ENCODE results near the gene NDUFS3. TPM values are rescaled to one million over a fixed set of nuclear protein-coding genes. Genes with fewer than 3 reads are reported as not detected.

NDUFS3 gene
- total and polyA plus RNA-seq, 2 of the 13 experiments (the other 11 are each of a cell fraction or from before 2014, with no cell fraction given): 151 to 184 TPM

- TF ChIP-seq SOX13 (IDR thresholded peaks at IDR 0.05) (no peak), SOX13 (CRISPR knock-in tag; conservative IDR thresholded peaks at IDR 0.05 in 1 of 2, IDR thresholded peaks at IDR 0.05 in 1 of 2) (no peak; a peak in 1 of 4 replicates), ZNF562 (CRISPR knock-in tag; IDR thresholded peaks at IDR 0.05; ENCODE audit: borderline replicate concordance) (no peak), ELF1 (CRISPR knock-in tag; IDR thresholded peaks at IDR 0.05) (no peak), SKIL (CRISPR knock-in tag; IDR thresholded peaks at IDR 0.05; ENCODE audit: borderline replicate concordance) (peak; percentile 56; the same call in 1 of the 2 replicates), MEF2D (CRISPR knock-in tag; IDR thresholded peaks at IDR 0.05) (0 out of 2 replicates have a peak, but pooled peaks have one; percentile 33), MXD4 (CRISPR knock-in tag; IDR thresholded peaks at IDR 0.05) (peak; percentile 83; the same call in 1 of the 2 replicates), STAT5B (CRISPR knock-in tag; IDR thresholded peaks at IDR 0.05) (0 out of 2 replicates have a peak, but pooled peaks have one; percentile 18), FLYWCH1 (CRISPR knock-in tag; IDR thresholded peaks at IDR 0.05) (peak; percentile 44; the same call in 1 of the 2 replicates), ZXDC (CRISPR knock-in tag; IDR thresholded peaks at IDR 0.05) (no peak; the same call in 1 of the 2 replicates), MBD4 (IDR thresholded peaks at IDR 0.05; ENCODE audit: borderline replicate concordance, low read length) (no peak), BCL3 (CRISPR knock-in tag; IDR thresholded peaks at IDR 0.05) (peak; percentile 23; the same call in 1 of the 2 replicates), WIZ (CRISPR knock-in tag; IDR thresholded peaks at IDR 0.05) (no peak), TFDP1 (CRISPR knock-in tag; IDR thresholded peaks at IDR 0.05; ENCODE audit: borderline replicate concordance) (peak; percentile 91), ZNF552 (CRISPR knock-in tag; IDR thresholded peaks at IDR 0.05; ENCODE audit: borderline replicate concordance) (0 out of 2 replicates have a peak, but pooled peaks have one; percentile 13), ZNF572 (CRISPR knock-in tag; IDR thresholded peaks at IDR 0.05) (no peak), NCOA2 (CRISPR knock-in tag; IDR thresholded peaks at IDR 0.05) (no peak), TEF (CRISPR knock-in tag; IDR thresholded peaks at IDR 0.05) (no peak), HMG20B (CRISPR knock-in tag; conservative IDR thresholded peaks at IDR 0.05) (no peak), FOXP1 (IDR thresholded peaks at IDR 0.05) (no peak), FOXP1 (CRISPR knock-in tag; IDR thresholded peaks at IDR 0.05) (no peak), KDM5B (CRISPR knock-in tag; IDR thresholded peaks at IDR 0.05; ENCODE audit: borderline replicate concordance) (peak; percentile 90), SP4 (CRISPR knock-in tag; IDR thresholded peaks at IDR 0.05) (peak; percentile 69)
These were observed 13.3 kb upstream of the NDUFS3 start, which contains the start of gene PTPMT1 (continued) for GRCh38 chr11:47565340-47566148.

All from HepG2 (cell line).